ENCODE results near the gene MARCHF11.

- TF ChIP-seq, protein P1, sequence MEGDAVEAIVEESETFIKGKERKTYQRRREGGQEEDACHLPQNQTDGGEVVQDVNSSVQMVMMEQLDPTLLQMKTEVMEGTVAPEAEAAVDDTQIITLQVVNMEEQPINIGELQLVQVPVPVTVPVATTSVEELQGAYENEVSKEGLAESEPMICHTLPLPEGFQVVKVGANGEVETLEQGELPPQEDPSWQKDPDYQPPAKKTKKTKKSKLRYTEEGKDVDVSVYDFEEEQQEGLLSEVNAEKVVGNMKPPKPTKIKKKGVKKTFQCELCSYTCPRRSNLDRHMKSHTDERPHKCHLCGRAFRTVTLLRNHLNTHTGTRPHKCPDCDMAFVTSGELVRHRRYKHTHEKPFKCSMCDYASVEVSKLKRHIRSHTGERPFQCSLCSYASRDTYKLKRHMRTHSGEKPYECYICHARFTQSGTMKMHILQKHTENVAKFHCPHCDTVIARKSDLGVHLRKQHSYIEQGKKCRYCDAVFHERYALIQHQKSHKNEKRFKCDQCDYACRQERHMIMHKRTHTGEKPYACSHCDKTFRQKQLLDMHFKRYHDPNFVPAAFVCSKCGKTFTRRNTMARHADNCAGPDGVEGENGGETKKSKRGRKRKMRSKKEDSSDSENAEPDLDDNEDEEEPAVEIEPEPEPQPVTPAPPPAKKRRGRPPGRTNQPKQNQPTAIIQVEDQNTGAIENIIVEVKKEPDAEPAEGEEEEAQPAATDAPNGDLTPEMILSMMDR (conservative IDR thresholded peaks at IDR 0.05 in 1 of 2, IDR thresholded peaks at IDR 0.05 in 1 of 2; ENCODE audit: low read depth in 1 of 2, low read length in 2 of 2): no peak
- TF ChIP-seq EZH2 (IDR thresholded peaks at IDR 0.05; ENCODE audit: low read length, missing control alignments): no peak
Observed at GRCh38 chr5:16017720-16018119, 161.9 kb downstream of the MARCHF11 start.

All from fibroblast of lung (primary cell).